NCI-H2227 treated with DMSO at 0.1 percent for 48 hours (cell line): ENCODE results near the gene ACYP1.

ENCODE experiments used
- DNase-seq: peaks from one replicate; lab custom pipeline; 2025; lab: John Stamatoyannopoulos, UW

Gene ACYP1

GRCh38 chr14:75040507-75040906 is 23.3 kb downstream of the ACYP1 start:
- no peak for DNase-seq

GRCh38 chr14:75032939-75033338 is 30.9 kb downstream of the ACYP1 start:
- DNase-seq: no peak

- no peak for DNase-seq
These were observed 33.7 kb downstream of the ACYP1 start for GRCh38 chr14:75030147-75030546.

GRCh38 chr14:75025876-75026275 is 37.9 kb downstream of the ACYP1 start:
- DNase-seq: no peak

- DNase-seq: no peak
These were observed 38.7 kb downstream of the ACYP1 start for GRCh38 chr14:75025082-75025481.

GRCh38 chr14:75023108-75023507 is 40.7 kb downstream of the ACYP1 start:
- DNase-seq: no peak

- no peak for DNase-seq
These were observed 41.2 kb downstream of the ACYP1 start for GRCh38 chr14:75022655-75023054.

- DNase-seq: no peak
These were observed 45.1 kb downstream of the ACYP1 start for GRCh38 chr14:75018694-75019093.

- DNase-seq: no peak
These were observed 47.0 kb downstream of the ACYP1 start for GRCh38 chr14:75016815-75017214.

- no peak for DNase-seq
These were observed 48.3 kb downstream of the ACYP1 start for GRCh38 chr14:75015496-75015895.

- no peak for DNase-seq
These were observed 50.5 kb downstream of the ACYP1 start for GRCh38 chr14:75013290-75013689.

- peak; percentile 97 for DNase-seq
These were observed 52.3 kb downstream of the ACYP1 start for GRCh38 chr14:75011356-75011994.

GRCh38 chr14:75010472-75011093 is 53.2 kb downstream of the ACYP1 start:
- DNase-seq: no peak

- DNase-seq: no peak
These were observed 54.6 kb downstream of the ACYP1 start for GRCh38 chr14:75009176-75009575.

- DNase-seq: no peak
These were observed 58.5 kb downstream of the ACYP1 start for GRCh38 chr14:75005357-75005756.

- DNase-seq: no peak
These were observed 60.4 kb downstream of the ACYP1 start for GRCh38 chr14:75003250-75004027.
